PC-9 (cell line): ENCODE data around the gene THAP7.

Experiments used
- EZH2 ChIP-seq: fragments of 200-600 bp; sonication (generic); IDR thresholded peaks from 2 replicates; pipeline ENCODE4 v1.8.0; 2017; ENCODE audit warnings: antibody characterized with exemption, low read depth
- TF ChIP-seq, protein P1 (sequence below): fragments of 200-600 bp; sonication (generic); conservative IDR thresholded peaks from 2 replicates; pipeline ENCODE4 v1.6.1; 2017; ENCODE audit warnings: mixed run types, antibody characterized with exemption, mild to moderate bottlenecking, moderate library complexity

GRCh38 chr22:21033895-21034294 is 32.0 kb upstream of the THAP7 start:
- no peak for TF ChIP-seq EZH2
- TF ChIP-seq, protein P1, sequence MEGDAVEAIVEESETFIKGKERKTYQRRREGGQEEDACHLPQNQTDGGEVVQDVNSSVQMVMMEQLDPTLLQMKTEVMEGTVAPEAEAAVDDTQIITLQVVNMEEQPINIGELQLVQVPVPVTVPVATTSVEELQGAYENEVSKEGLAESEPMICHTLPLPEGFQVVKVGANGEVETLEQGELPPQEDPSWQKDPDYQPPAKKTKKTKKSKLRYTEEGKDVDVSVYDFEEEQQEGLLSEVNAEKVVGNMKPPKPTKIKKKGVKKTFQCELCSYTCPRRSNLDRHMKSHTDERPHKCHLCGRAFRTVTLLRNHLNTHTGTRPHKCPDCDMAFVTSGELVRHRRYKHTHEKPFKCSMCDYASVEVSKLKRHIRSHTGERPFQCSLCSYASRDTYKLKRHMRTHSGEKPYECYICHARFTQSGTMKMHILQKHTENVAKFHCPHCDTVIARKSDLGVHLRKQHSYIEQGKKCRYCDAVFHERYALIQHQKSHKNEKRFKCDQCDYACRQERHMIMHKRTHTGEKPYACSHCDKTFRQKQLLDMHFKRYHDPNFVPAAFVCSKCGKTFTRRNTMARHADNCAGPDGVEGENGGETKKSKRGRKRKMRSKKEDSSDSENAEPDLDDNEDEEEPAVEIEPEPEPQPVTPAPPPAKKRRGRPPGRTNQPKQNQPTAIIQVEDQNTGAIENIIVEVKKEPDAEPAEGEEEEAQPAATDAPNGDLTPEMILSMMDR, result no peak
